NCI-H526 (cell line): ENCODE results near the gene SPINK5.

Experiments
- DNase-seq, 2 experiments: peaks; one replicate each; lab custom pipeline; 2025; lab: John Stamatoyannopoulos, UW

The SPINK5 gene

DNA sequence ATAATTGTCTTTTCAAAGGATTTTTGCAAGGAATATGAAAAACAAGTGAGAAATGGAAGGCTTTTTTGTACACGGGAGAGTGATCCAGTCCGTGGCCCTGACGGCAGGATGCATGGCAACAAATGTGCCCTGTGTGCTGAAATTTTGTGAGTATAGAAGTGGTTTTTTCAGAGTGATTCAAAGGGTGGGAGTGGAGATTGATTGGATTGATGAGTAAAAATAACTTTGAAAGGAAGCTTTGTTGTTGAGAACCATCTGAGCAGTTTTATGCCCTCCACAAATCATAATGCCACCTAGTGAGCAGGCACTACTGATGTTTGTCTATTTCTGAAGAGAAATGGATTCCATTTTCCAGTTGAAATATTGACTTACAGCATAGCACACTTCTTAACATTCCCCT, 30.6 kb downstream of the SPINK5 start:
- DNase-seq, result no peak

DNA sequence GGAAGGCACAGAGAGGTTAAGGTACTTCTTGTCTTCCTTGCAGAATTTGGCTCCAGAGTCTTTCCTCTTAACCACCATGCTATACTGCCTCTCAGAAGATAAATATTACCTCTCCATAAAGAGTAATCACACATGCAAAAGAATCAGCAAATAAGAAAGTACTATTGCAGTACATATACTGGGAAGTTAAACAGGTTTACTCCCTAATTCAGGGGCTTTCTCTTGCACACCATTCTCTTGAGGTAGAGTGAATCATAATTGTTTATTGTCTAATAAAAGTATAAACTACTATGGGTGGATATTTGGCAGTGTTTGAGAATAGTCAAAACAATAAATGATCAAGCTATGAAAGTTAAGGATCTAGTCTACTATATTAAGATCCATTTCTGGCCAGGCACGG, 40.4 kb downstream of the SPINK5 start:
- DNase-seq, result no peak

DNA sequence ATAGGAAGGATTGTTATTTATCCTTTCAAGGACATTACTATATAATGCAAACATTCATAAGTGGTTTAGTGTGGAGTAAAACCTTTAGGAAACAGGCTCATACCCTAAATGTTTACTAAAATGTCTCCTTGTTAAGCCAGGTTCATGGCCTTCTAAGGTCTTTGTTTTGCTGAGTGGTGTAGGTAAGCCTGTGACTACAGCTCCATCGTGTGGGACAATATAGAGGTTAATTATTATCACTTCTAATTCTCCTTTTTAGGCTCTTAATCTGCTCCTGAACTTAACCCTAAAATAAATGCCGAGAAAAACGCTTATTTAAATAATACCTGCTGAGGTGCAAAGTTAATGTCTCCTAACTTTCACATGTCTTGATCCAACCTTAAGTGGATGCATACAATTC, 43.8 kb downstream of the SPINK5 start:
- DNase-seq, result peak in 1 of 2 experiments; percentile 24

DNA sequence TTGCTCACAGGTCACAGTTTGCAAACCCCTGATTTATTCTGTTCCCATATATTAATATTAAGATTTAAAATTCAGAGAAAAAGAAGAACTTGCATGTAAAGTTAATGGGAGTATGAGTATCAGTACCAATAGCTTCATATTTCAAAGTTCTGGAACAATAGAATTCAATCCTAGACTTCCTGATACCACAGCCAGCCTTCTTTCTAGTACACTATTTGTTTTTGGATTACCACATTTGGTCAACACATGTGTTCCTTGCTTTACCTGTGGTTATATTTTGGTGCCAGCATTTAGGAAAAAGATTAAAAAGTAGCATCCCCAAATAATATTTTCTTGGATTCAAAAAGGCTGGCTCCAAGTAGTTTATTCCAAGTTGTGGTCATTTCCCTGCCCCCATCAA, 49.5 kb downstream of the SPINK5 start:
- DNase-seq, result no peak

DNA sequence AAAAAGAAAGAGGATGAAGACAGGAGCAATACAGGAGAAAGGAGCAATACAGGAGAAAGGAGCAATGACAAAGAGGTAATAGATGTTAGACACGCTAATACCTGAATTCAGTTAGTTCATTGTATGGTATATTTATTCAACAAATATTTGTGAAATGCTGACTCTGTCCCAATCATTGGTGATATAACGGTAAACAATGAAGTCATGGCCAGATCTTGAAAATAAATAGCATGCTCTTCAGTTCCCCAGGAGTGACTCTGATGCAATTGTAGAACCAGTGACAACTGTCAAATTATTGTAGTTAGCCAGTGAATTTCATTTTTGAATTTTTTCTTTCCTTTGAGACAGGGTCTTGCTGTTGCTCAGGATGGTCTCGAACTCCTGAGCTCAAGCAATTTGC, 56.5 kb downstream of the SPINK5 start:
- DNase-seq, result no peak

DNA sequence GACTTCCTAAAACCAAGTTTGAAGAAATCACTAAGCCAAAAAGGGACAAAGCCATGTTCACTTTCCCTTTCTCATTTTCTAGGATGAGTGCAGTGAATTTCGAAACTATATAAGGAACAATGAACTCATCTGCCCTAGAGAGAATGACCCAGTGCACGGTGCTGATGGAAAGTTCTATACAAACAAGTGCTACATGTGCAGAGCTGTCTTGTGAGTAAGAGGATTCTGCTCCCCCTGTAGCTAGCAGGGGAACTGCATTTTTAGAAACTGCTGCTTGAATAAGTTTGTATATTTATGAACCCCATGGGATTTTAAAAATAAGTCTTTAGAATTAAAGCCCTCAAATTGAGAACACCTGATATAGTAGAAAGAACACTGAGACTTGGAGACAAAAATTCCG, 61.9 kb downstream of the SPINK5 start:
- no peak for DNase-seq

DNA sequence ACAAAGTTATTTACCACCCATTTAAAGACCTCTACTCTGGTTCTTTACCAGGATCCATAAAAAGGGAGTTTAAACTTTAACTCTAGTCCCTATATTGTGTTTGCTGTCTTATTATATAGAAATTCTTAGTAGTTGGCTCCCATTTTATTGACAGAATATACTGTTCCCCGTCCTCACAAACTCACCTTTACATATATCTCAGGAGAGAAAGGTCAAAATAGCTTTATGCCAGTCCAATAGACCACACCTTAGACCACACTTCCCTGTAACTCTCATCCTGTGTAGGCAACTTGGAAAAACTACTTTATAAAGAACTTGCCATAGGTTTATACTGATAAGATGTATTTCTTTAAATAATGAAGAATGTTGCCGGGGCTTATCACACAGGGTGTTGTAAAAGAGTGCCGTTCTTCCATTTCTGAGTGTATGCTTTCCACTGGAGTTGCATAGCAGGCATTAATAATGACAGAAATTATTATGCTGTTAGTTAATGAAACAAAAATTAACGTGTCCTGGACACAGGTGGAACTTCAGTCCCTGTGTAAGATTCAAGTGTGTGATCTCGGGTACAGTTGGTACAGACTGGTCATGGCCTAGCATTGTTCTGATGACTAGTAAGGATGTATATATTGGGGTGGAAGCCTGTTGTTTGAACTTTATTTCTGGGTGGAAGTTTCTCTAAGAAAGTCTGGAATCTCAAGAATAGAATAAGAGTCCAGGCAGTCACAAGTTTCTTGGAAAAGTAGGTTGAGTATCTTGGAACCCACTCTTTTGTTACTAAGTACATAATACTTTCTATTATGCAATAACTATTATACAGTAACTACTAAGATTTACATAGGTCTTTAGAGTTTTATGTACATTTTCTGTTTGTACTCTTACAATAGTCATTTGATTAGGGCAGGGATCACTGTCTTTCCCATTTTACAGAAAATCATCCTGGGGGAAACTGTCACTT, 71.6 kb downstream of the SPINK5 start:
- DNase-seq, result no peak

DNA sequence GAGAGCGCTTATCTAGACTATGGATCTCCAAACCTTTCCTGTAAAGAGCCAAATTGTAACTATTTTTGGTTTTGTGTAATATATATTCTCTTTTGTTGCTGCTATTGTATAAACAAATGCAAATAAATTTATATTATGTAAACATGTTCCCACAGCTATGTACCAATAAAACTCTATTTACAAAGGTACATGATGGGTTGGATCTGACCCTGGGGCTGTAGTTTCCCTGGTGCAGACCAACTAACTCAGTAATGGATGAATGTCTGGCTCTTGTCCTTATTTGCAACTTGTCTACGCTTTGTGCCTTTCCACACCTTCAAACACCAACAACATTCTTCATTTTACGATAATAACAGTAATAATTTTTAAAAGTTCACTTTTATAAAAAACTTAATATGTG, 77.1 kb downstream of the SPINK5 start:
- DNase-seq, result no peak

DNA sequence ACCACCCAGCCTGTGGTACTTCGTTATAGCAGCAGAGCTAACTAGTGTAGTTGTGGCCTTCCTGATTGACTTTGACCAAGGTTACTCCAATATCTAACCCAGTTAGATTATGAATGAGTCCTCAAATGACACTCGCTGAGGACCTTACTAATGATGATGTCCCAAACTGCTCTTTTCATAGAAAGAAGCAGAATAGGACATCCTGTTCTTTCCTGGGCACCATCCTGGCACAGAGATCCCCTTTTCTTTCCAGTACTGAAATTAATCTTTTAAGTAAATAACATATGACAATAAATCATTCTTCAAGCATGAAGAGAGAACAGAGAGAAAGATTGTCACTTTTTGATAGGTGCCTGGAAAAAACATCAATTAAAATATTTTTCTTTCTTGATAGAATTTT, 77.9 kb downstream of the SPINK5 start:
- DNase-seq, result no peak

DNA sequence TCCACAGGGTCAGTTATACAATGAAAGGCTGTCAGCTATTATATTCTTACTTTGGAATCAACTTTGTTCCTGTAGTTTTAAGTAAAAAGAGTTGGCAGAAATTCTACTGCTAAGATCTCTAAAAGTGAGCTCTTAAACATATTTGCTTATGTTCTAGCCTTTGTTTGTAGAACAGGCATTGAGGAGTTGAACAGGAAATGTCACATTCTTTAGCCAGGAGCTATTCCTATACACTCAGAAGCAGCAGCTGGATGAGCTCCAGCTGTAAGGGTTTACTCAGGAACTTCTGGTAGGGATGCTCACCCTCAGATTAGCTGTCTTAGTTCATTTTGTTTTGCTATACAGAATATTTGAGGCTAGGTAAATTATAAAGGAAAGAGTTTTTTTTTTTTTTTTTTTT, 82.1 kb downstream of the SPINK5 start:
- DNase-seq, result no peak

DNA sequence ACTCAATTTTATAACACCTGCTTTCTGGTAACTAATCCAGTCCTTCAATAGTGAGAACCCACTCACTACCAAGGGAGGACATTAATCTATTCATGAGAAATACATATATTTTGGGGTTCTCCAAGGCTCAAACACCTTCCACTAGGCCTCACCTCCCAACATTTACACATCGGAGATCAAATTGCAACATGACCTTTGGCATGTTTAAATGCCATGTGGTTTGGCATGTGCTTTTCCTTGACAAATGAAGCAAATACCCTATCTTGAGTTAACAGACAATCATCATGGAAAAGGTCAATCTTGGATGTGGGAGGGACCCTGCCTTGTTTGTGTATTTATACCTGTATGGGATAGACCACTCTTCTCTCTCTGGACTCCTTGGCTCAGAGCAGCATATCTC, 82.7 kb downstream of the SPINK5 start:
- DNase-seq, result no peak

DNA sequence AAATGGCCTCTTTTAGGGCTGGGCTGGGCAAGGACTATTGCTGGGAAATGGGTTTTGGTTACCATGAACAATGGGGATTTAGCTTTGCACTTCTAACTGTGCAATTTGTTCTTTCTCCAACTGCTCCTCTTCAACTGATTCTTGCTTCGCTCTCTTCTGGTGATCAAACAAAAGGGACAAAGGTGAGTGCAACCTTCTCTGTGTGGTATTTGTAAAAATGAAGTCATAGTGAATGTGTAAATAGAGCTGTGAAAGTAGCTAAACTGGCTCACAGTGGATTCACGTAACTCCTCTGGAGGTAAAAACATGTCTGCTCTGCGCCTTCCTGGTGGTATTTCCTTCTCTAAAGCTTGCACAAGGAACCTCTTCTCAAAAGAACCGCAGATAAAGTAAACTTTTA, 83.6 kb downstream of the SPINK5 start:
- no peak for DNase-seq

DNA sequence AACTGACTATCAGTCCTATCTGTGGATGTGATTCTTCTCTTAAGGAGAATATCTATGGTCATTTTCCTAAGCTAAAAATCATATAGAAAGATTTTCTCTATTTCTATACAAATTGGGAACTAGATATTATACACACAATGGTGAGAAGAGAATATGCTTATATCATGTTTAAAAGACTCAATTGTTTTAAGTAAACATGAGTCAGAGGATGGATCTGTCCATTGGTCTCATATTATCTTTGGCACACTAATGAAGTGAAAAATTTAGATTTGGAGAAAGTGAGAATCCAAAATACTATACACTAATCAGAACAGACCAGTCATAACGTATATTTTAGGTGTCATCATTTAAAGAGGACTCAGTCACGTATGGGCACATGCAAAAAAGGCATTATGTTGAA, 88.1 kb downstream of the SPINK5 start:
- DNase-seq, result no peak

DNA sequence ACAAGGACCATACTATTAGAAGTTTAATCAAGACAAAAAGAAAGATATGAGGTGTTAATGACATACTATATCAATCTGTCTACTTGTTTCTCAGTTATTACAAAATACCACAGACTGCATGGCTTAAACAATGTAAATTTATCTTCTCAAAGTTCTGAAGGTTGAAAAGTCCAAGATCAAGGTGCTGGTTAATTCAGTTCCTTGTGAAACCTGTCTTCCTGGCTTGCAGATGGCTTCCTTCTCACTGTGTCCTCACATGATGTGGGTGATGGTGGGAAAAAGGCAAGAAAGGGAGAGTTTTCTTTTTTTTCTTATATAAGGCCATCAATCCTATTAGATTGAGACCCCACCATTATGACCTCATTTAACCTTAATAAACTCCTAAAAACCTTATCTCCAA, 89.0 kb downstream of the SPINK5 start:
- DNase-seq, result no peak

DNA sequence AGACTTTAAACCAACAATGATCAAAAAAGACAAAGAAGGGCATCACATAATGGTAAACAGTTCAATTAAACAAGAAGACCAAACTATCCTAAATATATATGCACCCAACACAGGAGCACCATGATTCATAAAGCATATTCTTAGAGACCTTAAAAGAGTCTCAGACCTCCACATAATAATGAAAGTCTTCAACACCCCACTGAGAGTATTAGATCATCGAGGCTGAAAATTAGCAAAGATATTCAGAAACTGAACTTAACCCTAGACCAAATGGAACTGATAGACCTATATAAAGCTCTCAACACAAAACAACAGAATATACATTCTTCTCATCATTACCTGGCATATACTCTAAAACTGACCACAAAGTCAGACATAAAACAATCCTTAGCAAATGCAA, 92.8 kb downstream of the SPINK5 start:
- no peak for DNase-seq

DNA sequence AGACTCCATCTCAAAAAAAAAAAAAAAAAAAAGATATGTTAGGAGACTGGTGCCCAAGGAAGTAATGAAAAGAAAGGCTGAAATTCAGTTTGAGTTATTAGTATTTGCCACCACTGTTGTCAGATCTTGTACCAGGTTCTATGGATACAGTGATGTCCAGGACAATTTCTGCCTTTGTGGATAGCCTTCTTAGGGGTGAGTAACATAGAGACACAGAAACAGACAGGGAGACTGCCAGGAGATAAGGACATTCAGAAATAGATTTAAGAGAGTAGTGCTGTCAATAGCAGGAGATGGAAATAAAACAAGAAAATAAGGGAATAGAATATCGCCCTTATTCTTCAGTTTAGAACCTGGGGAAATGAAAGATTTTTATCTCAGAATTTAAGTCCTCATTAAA, 98.3 kb downstream of the SPINK5 start:
- DNase-seq, result no peak

DNA sequence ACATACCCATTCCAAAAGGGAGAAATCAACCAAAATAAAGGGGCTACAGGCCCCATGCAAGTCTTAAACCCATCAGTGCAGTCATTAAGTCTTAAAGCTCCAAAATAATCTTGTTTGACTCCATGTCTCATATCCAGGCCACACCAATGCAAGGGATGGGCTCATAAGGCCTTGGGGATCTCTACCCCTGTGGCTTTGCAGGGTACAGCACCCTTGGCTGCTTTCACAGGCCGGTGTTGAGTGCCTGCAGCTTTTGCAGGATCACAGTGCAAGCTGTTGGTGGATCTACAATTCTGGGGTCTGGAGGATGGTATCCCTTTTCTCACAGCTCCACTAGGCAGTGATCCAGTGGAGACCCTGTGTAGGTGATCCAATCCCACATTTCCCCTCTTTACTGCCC, 99.6 kb downstream of the SPINK5 start:
- no peak for DNase-seq

DNA sequence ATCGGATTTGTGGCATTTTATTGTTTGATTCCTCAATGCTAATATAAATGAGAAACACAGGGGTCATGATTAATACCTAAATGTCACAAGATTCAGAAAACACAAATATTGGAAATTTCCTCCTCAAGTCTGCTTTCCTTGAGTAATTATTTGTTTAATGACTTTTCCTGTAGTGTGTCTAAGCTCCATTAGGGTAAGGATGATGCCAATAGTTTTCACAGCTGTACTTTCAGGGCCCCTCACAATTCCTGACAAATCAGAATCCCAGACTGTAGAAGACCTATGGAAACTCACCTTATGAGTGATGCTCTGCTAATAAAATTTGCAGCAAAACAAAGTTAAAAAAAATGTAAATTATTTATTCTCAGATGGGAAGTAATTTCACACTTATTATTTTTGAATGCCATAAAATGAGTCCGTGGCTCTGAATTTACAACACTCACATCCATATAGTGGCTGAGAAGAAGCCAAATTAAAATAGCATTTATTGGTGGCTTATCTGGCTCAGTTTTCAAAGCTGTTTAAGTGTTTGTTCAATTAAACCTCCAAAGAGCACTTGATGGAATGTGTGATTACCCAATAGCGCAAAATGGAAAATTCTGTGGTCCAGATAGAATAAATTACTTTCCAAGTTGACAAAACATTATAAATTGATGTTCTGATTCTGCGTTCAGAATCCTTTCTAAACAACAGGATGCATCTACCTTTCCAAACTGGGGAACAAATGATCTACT, 102.9 kb downstream of the SPINK5 start:
- DNase-seq, result no peak

DNA sequence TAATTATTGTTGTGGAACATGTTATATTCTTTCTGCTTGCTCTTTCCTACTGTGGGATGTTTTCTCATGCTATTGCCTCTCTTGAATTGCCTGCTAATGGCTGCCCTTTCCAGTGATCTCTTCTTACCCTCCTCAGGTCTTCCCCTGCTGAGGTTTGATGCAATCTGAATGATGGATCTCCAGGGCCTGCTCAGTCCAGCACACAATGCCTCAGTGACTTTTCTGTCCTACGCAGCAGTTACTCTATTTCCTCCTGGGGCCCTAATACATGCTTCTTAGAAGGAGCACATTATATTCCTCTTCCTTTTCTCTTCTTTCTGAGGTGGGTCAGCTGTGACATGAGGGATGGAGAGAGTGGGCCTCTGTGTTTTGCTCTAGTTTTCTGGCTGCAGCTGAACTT, 104.5 kb downstream of the SPINK5 start, which contains the start of gene SPINK14:
Gene SPINK14 (plus strand): TSS at position 301 of the 400 bp plus-strand sequence. CDS start 1,187 bp downstream, outside the sequence.
- no peak for DNase-seq

DNA sequence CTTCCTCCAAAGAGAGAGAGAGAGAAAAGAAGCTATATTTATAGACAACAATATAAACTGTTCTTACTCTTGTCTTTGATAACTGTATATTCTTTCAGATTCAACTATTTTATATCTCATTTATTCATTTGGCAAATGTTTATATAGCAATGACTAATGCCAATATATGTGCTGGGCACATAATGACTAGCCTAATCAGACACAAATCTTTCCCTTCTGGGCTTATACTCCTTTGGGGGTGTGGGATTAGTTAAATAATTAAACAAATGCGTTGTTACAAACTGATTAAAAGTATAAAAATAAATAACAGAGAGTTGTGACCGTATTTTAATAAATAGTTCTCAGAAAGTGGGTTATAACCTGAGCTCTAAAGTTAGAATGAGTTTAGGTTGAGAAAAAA, 108.6 kb downstream of the SPINK5 start:
- no peak for DNase-seq

DNA sequence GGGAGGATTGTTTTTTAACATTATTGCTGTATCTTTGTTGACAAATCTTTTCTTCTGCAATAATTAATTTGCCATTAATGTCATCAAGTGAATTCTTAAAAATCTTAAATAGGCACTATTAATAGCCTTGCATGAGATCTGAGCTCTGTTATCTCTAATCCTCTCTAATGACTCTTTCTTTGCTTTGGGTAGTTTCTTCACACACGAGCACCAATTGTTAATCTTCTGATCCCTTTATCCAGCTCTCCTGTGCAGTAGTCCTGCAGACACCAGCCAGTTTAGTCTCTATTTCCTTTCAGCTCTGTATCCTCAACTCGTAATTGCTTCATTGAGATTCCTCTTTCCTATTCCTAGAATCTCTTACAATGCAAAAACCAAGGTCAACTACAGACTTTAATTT, 112.7 kb downstream of the SPINK5 start:
- no peak for DNase-seq

DNA sequence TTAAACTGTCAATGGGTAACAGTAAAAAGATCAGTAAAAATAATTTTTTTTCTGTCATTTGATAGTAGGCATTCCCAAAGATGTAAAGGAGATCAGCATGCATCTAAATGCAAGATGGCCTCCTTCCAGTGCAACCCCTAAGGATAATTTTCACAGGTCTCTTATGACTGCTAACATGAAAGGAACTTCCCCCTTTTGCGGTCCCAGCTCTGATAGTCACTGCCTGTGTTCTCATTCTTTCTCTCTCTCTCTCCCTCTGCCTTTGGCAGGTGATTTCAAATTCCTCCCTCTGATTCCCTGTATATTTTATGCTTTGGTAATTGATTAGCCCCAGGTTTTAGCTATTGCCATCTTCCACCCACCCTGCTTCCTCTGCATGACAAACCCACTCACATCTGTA, 113.4 kb downstream of the SPINK5 start:
- DNase-seq, result no peak

DNA sequence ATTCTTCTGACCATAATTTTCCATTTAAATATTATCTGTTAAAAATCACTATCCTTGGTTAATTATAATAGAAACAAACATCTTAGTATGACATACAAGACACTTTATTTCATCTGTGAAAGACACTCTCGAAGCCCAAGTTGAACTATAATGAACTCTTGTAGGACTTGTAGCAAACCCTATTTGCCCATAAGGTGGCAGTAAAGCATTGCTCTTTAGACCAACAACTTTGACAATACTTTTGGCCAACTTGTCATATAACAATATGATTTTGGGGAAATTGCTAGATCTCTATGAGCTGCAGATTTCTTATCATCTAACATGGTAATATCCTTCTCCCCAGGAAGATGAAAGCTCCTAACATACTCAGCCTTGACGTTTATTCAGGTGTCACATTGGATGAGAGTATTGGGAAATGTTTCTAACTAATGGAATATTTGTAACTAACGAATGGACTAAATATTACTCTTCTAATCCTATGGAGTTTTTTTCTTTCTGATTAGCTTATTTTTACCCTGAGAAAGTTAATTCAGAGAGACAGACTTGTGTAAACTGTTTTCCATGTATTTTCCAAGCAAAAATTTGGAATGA, 115.5 kb downstream of the SPINK5 start:
- peak; percentile 57 to 71 for DNase-seq
